ENCODE results near the gene ADGRG6. TPM values are rescaled to one million over a fixed set of nuclear protein-coding genes. Genes with fewer than 3 reads are reported as not detected.

ADGRG6 gene
- total RNA-seq, 4 donors from 2014 or later = 56.6 to 147 (median 69.1) TPM

DNA sequence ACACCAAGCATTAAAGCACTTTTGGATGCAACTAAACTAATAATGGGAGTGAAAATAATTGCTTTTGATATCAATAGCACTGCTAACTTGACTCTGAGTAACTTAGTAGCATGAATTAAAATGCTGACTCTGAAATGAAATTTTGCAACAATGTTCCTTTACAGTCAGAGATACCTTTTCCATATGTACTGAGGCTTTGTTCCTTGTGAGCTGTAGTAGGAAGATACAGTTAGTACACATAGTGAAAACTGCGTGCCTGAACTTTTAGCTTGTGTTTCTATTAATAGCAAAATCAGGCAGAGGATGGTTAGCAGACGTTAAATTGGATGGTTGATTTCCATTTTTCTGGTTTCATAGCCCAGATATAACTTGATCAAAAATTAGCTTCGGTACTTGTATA, 18.6 kb downstream of the ADGRG6 start:
- no peak for DNase-seq (ENCODE audit: low spot score in 2 of 2)
- Histone ChIP-seq H3K27me3 (no peaks in the 10 kb centered on the region), H3K9me3 (no peaks in the 10 kb centered on the region), H3K4me3 (no peak overlapping the region), H3K36me3 (no peaks in the 10 kb centered on the region), H3K4me1 (no peaks in the 10 kb centered on the region), H3K27ac (no peak overlapping the region)
- WGBS = 60% methylated on average over 3 of the region's 3 CpGs
- TF ChIP-seq POLR2AphosphoS5 (IDR thresholded peaks at IDR 0.05) (no peak), POLR2A (IDR thresholded peaks at IDR 0.05) (no peak), EP300 (IDR thresholded peaks at IDR 0.05) (no peak)
- TF ChIP-seq, protein P1, sequence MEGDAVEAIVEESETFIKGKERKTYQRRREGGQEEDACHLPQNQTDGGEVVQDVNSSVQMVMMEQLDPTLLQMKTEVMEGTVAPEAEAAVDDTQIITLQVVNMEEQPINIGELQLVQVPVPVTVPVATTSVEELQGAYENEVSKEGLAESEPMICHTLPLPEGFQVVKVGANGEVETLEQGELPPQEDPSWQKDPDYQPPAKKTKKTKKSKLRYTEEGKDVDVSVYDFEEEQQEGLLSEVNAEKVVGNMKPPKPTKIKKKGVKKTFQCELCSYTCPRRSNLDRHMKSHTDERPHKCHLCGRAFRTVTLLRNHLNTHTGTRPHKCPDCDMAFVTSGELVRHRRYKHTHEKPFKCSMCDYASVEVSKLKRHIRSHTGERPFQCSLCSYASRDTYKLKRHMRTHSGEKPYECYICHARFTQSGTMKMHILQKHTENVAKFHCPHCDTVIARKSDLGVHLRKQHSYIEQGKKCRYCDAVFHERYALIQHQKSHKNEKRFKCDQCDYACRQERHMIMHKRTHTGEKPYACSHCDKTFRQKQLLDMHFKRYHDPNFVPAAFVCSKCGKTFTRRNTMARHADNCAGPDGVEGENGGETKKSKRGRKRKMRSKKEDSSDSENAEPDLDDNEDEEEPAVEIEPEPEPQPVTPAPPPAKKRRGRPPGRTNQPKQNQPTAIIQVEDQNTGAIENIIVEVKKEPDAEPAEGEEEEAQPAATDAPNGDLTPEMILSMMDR (IDR thresholded peaks at IDR 0.05) = no peak

- Histone ChIP-seq H3K36me3 (no peaks in the 10 kb centered on the region), H3K4me3 (no peak overlapping the region), H3K9me3 (no peaks in the 10 kb centered on the region), H3K27ac (no peak overlapping the region), H3K4me1 (no peaks in the 10 kb centered on the region), H3K27me3 (no peaks in the 10 kb centered on the region)
- WGBS = 85% methylated on average over 3 of the region's 3 CpGs
- TF ChIP-seq POLR2A (IDR thresholded peaks at IDR 0.05) (no peak), POLR2AphosphoS5 (IDR thresholded peaks at IDR 0.05) (no peak), EP300 (IDR thresholded peaks at IDR 0.05) (no peak)
- TF ChIP-seq, protein P1 (IDR thresholded peaks at IDR 0.05) = no peak
- no peak for DNase-seq (ENCODE audit: low spot score in 2 of 2)
Measured at GRCh38 chr6:142321451-142321850, 19.6 kb downstream of the ADGRG6 start.

- no peaks in the 10 kb centered on the region for H3K4me1 ChIP-seq
- TF ChIP-seq POLR2A (IDR thresholded peaks at IDR 0.05) = no peak
- no peak for TF ChIP-seq POLR2AphosphoS5 (IDR thresholded peaks at IDR 0.05)
- TF ChIP-seq, protein P1 (IDR thresholded peaks at IDR 0.05) = no peak
- TF ChIP-seq EP300 (IDR thresholded peaks at IDR 0.05) = no peak
- no peak for DNase-seq (ENCODE audit: low spot score in 2 of 2)
- WGBS = 89% methylated on average over 5 of the region's 5 CpGs
- no peaks in the 10 kb centered on the region for H3K9me3 ChIP-seq
- H3K27me3 ChIP-seq = no peaks in the 10 kb centered on the region
- no peak overlapping the region for H3K27ac ChIP-seq
- H3K36me3 ChIP-seq = no peaks in the 10 kb centered on the region
- H3K4me3 ChIP-seq = no peak overlapping the region
Measured at GRCh38 chr6:142322066-142322465, 20.3 kb downstream of the ADGRG6 start.

- H3K27me3 ChIP-seq = no peaks in the 10 kb centered on the region
- H3K4me3 ChIP-seq = no peak overlapping the region
- H3K36me3 ChIP-seq = no peaks in the 10 kb centered on the region
- no peak overlapping the region for H3K27ac ChIP-seq
- H3K4me1 ChIP-seq = no peaks in the 10 kb centered on the region
- TF ChIP-seq POLR2AphosphoS5 (IDR thresholded peaks at IDR 0.05) (no peak), EP300 (IDR thresholded peaks at IDR 0.05) (no peak), POLR2A (IDR thresholded peaks at IDR 0.05) (no peak)
- TF ChIP-seq, protein P1 (IDR thresholded peaks at IDR 0.05) = no peak
- no peak for DNase-seq (ENCODE audit: low spot score in 2 of 2)
- H3K9me3 ChIP-seq = no peaks in the 10 kb centered on the region
Measured at GRCh38 chr6:142322504-142323198, 20.8 kb downstream of the ADGRG6 start.

DNA sequence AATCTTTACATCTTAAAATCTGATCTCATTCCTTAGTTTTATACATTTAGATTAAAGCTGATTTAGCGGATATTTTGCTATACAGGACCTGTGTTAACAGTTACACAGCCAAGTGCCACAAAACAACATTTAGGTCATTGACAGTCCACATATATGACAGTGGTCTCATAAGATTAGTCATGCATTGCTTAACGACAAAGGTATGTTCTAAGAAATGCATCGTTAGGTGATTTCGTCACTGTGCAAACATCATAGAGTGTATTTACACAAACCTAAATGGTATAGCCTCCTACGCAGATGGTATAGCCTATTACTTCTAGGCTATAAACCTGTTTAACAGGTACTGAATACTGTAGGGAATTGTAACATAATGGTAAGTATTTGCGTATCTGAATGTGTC, 21.6 kb downstream of the ADGRG6 start:
- H3K27ac ChIP-seq = no peak overlapping the region
- no peak for DNase-seq (ENCODE audit: low spot score in 2 of 2)
- no peak overlapping the region for H3K4me3 ChIP-seq
- TF ChIP-seq EP300 (IDR thresholded peaks at IDR 0.05) (no peak), POLR2AphosphoS5 (IDR thresholded peaks at IDR 0.05) (no peak), POLR2A (IDR thresholded peaks at IDR 0.05) (no peak)
- TF ChIP-seq, protein P1 (IDR thresholded peaks at IDR 0.05) = no peak
- H3K9me3 ChIP-seq = no peaks in the 10 kb centered on the region
- WGBS = 74% methylated on average over 6 of the region's 6 CpGs
- no peaks in the 10 kb centered on the region for H3K4me1 ChIP-seq
- no peaks in the 10 kb centered on the region for H3K27me3 ChIP-seq
- H3K36me3 ChIP-seq = no peaks in the 10 kb centered on the region

Measured in suprapubic skin (tissue), 4 donors.